Epithelial cell of prostate (primary cell): ENCODE results near the gene FLRT2.

Experiments used
- DNase-seq: peaks from one replicate; pipeline ENCODE4 v3.0.0-alpha.2; 2011; ENCODE audit warnings: low read depth, low spot score
- H3K27ac ChIP-seq: fragments of 450-650 bp; 2 replicates; pipeline ENCODE4 v1.5.1; 2017; ENCODE audit warnings: mild to moderate bottlenecking

FLRT2 gene

GRCh38 chr14:85587151-85587711 is 57.3 kb downstream of the FLRT2 start:
- H3K27ac ChIP-seq = peak overlapping the region; percentile 76
- DNase-seq = peak; percentile 16

GRCh38 chr14:85590784-85591183 is 60.8 kb downstream of the FLRT2 start:
- DNase-seq = peak; percentile 33
- H3K27ac ChIP-seq = peak overlapping the region; percentile 11

GRCh38 chr14:85594217-85594616 is 64.3 kb downstream of the FLRT2 start:
- no peak for DNase-seq
- H3K27ac ChIP-seq = no peak overlapping the region

GRCh38 chr14:85595981-85596380 is 66.0 kb downstream of the FLRT2 start:
- H3K27ac ChIP-seq = no peak overlapping the region
- DNase-seq = no peak

- no peak overlapping the region for H3K27ac ChIP-seq
- no peak for DNase-seq
Measured at GRCh38 chr14:85596562-85596961, 66.6 kb downstream of the FLRT2 start.

- no peak for DNase-seq
- no peak overlapping the region for H3K27ac ChIP-seq
Measured at GRCh38 chr14:85597701-85598100, 67.8 kb downstream of the FLRT2 start.

GRCh38 chr14:85599939-85600338 is 70.0 kb downstream of the FLRT2 start:
- DNase-seq = no peak
- H3K27ac ChIP-seq = no peak overlapping the region

GRCh38 chr14:85601246-85601645 is 71.3 kb downstream of the FLRT2 start:
- DNase-seq = no peak
- H3K27ac ChIP-seq = no peak overlapping the region

- no peak for DNase-seq
Measured at GRCh38 chr14:85601690-85602089, 71.7 kb downstream of the FLRT2 start.

GRCh38 chr14:85602345-85602744 is 72.4 kb downstream of the FLRT2 start:
- no peak for DNase-seq
- H3K27ac ChIP-seq = no peak overlapping the region

More at GRCh38 chr14:85601690-85602089, 71.7 kb downstream of the FLRT2 start:
- no peak overlapping the region for H3K27ac ChIP-seq

- DNase-seq = no peak
- no peak overlapping the region for H3K27ac ChIP-seq
Measured at GRCh38 chr14:85604021-85604420, 74.1 kb downstream of the FLRT2 start.

- no peak overlapping the region for H3K27ac ChIP-seq
- no peak for DNase-seq
Measured at GRCh38 chr14:85604714-85605113, 74.8 kb downstream of the FLRT2 start.

GRCh38 chr14:85607651-85608081 is 77.7 kb downstream of the FLRT2 start:
- peak overlapping the region; percentile 74 for H3K27ac ChIP-seq
- peak; percentile 76 for DNase-seq

GRCh38 chr14:85613496-85613895 is 83.6 kb downstream of the FLRT2 start:
- H3K27ac ChIP-seq = no peak overlapping the region
- DNase-seq = no peak

GRCh38 chr14:85616386-85616885 is 86.5 kb downstream of the FLRT2 start:
- H3K27ac ChIP-seq = no peak overlapping the region
- DNase-seq = no peak

- no peak overlapping the region for H3K27ac ChIP-seq
- no peak for DNase-seq
Measured at GRCh38 chr14:85616886-85617285, 86.9 kb downstream of the FLRT2 start.

- no peak for DNase-seq
- H3K27ac ChIP-seq = no peak overlapping the region
Measured at GRCh38 chr14:85617791-85618190, 87.8 kb downstream of the FLRT2 start.

GRCh38 chr14:85618390-85618789 is 88.4 kb downstream of the FLRT2 start:
- no peak for DNase-seq
- no peak overlapping the region for H3K27ac ChIP-seq

- no peak overlapping the region for H3K27ac ChIP-seq
- no peak for DNase-seq
Measured at GRCh38 chr14:85618978-85619377, 89.0 kb downstream of the FLRT2 start.

GRCh38 chr14:85619851-85620250 is 89.9 kb downstream of the FLRT2 start:
- no peak overlapping the region for H3K27ac ChIP-seq
- no peak for DNase-seq

GRCh38 chr14:85620947-85621346 is 91.0 kb downstream of the FLRT2 start:
- DNase-seq = no peak
- no peak overlapping the region for H3K27ac ChIP-seq

- DNase-seq = no peak
Measured at GRCh38 chr14:85622106-85622505, 92.2 kb downstream of the FLRT2 start.

More at GRCh38 chr14:85622106-85622505, 92.2 kb downstream of the FLRT2 start:
- H3K27ac ChIP-seq = no peak overlapping the region
